MM.1S (cell line): Measurements from ENCODE around the gene FAAP100.

Source experiments
- EZH2 ChIP-seq: fragments of 300-600 bp; sonication (generic); optimal IDR thresholded peaks from 2 replicates; pipeline ENCODE3; 2017; ENCODE audit warnings: low read depth, mild to moderate bottlenecking, antibody characterized with exemption, low read length, mixed read lengths
- EZH2phosphoT487 ChIP-seq: fragments of 300-600 bp; sonication (generic); IDR thresholded peaks from 2 replicates; pipeline ENCODE4 v1.6.1; 2018; ENCODE audit warnings: antibody characterized with exemption, low read length
- TF ChIP-seq, protein P1 (sequence below): fragments of 300-600 bp; sonication (generic); IDR thresholded peaks from 2 replicates; pipeline ENCODE4 v1.5.1; 2016; ENCODE audit warnings: antibody characterized with exemption, low read length, mixed read lengths

DNA sequence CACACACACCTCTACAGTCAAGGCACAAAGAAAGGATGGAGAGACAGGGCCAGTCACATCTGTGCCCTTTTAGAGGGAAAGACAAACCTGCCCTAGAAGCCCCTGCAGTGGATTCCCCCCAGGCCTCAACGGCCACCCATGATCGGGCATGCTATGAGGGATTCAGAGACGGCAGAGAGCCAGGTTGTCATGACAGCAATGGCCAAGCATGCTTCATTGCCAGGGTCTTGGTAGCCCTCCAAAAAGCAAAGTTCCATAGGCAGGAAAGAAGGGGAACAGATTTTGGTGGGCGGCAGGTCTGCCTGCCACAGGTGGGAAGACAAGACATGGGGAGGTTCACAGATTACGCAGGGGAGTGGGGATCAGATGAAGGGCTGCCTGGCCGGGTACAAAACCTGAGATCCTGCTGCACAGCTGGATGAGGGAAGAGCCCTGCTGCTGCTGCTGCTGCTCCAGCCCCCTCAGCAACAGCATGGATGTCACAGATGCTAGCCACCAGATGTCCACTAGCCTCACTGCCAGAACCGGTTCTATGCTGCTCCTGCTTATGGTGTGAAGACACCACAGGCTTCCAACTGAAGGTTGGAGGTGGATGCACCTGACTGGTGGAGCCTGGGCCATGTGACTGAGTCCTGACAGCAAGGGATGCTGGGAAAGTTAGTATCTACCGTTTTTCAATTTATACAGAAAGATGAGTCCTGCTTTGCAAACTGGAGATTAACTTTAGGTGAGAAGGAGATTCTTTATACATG, 57.4 kb downstream of the FAAP100 start:
- TF ChIP-seq, protein P1, sequence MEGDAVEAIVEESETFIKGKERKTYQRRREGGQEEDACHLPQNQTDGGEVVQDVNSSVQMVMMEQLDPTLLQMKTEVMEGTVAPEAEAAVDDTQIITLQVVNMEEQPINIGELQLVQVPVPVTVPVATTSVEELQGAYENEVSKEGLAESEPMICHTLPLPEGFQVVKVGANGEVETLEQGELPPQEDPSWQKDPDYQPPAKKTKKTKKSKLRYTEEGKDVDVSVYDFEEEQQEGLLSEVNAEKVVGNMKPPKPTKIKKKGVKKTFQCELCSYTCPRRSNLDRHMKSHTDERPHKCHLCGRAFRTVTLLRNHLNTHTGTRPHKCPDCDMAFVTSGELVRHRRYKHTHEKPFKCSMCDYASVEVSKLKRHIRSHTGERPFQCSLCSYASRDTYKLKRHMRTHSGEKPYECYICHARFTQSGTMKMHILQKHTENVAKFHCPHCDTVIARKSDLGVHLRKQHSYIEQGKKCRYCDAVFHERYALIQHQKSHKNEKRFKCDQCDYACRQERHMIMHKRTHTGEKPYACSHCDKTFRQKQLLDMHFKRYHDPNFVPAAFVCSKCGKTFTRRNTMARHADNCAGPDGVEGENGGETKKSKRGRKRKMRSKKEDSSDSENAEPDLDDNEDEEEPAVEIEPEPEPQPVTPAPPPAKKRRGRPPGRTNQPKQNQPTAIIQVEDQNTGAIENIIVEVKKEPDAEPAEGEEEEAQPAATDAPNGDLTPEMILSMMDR: no peak
- TF ChIP-seq EZH2 (no peak), EZH2phosphoT487 (no peak)
